K562 (cell line): ENCODE results near the gene PPP2R2B. TPM values are rescaled to one million over a fixed set of nuclear protein-coding genes. Genes with fewer than 3 reads are reported as not detected.

ENCODE experiments used
- ATAC-seq: fragments of 200-7000 bp; cut with Tn5 transposase; 3 replicates; pipeline ENCODE4 v1.9.1; 2020; ENCODE audit warnings: moderate library complexity
- BruUV-seq: library from RNA; stranded (reverse); fragments of 400-500 nt; replicated peaks from 2 replicates; lab custom pipeline; 2021; lab: Mats Ljungman, UMichigan
- CTCF ChIA-PET: fragments of 300-600 bp; formaldehyde crosslinking; extraction: SDS; loops from one replicate; lab custom pipeline; 2021; ENCODE audit warnings: low intra/inter-chr PET ratio; lab: Yijun Ruan, JAX
- POLR2A ChIA-PET: fragments of 300-600, 350-650 bp; sonication (Branson Sonifier 250); formaldehyde crosslinking; extraction: SDS; loops from one replicate; lab custom pipeline; 2021; ENCODE audit warnings: antibody characterized with exemption, inconsistent platforms; lab: Yijun Ruan, JAX
- DNase-seq, 4 experiments: peaks; one replicate each; pipeline versions ENCODE4 v3.0.0 to v3.0.0-alpha.2; 2011 to 2018; ENCODE audit warnings: low spot score in 3 of 4, mixed read lengths in 3 of 4; ENCODE audit errors: extremely low read depth in 1 of 4
- FAIRE-seq: peaks from 2 replicates; lab custom pipeline; 2011; peaks lifted over from hg19 to GRCh38; lab: Jason Lieb, UNC
- H2AFZ ChIP-seq: 2 replicates; pipeline ENCODE4 v1.6.0; 2011; ENCODE audit warnings: low read depth, low read length, control low read depth, inconsistent platforms
- H3K27ac ChIP-seq: fragments of 200-600 bp; 3 replicates; pipeline ENCODE4 v1.8.0; 2011; ENCODE audit warnings: low read depth, mild to moderate bottlenecking, control low read depth, inconsistent platforms, low read length, moderate library complexity, mixed read lengths; ENCODE audit errors: extremely low read depth
- H3K27me3 ChIP-seq, 2 experiments: fragments of 300-600 bp in 1 of 2; 2 replicates in 1 of 2; 3 replicates in 1 of 2; pipeline versions ENCODE4 v1.6.0 to v1.8.0; 2011; ENCODE audit warnings: inconsistent platforms in 2 of 2, low read length in 2 of 2, mild to moderate bottlenecking in 1 of 2, mixed read lengths in 1 of 2, moderate library complexity in 1 of 2; ENCODE audit not compliant: control insufficient read depth in 2 of 2, insufficient read depth in 2 of 2
- H3K36me3 ChIP-seq: fragments of 300-600 bp; 3 replicates; pipeline ENCODE4 v1.8.0; 2011; ENCODE audit warnings: mild to moderate bottlenecking, low read length, inconsistent platforms; ENCODE audit not compliant: control insufficient read depth, insufficient read depth
- H3K4me1 ChIP-seq, 2 experiments: fragments of 200-600 bp in 1 of 2; replicated peaks in 1 of 2; 2 replicates in 1 of 2; 3 replicates in 1 of 2; pipeline versions ENCODE4 v1.5.1 to v1.8.0; 2011; ENCODE audit warnings: inconsistent platforms in 2 of 2, low read length in 2 of 2, mild to moderate bottlenecking in 1 of 2, mixed read lengths in 1 of 2, moderate library complexity in 1 of 2; ENCODE audit not compliant: control insufficient read depth in 2 of 2, insufficient read depth in 2 of 2
- H3K4me2 ChIP-seq: 2 replicates; pipeline ENCODE4 v1.6.1; 2011; ENCODE audit warnings: low read length, control low read depth, inconsistent platforms, mixed read lengths; ENCODE audit not compliant: insufficient read depth
- H3K4me3 ChIP-seq: fragments of 200-600 bp; sonication (generic), shearing (Covaris generic); 2 replicates; pipeline ENCODE4 v1.5.1; 2016; ENCODE audit warnings: control low read depth, inconsistent platforms
- H3K79me2 ChIP-seq: fragments of 200-600 bp; 3 replicates; pipeline ENCODE4 v1.8.0; 2011; ENCODE audit warnings: low read length, inconsistent platforms; ENCODE audit not compliant: control insufficient read depth, insufficient read depth
- H3K9ac ChIP-seq, 2 experiments: 2 replicates each; pipeline versions ENCODE4 v1.6.0 to v1.6.1; 2011; ENCODE audit warnings: low read depth in 2 of 2, low read length in 2 of 2, control low read depth in 1 of 2, inconsistent platforms in 1 of 2, mild to moderate bottlenecking in 1 of 2, mixed read lengths in 1 of 2; ENCODE audit not compliant: insufficient read depth in 1 of 2
- H3K9me1 ChIP-seq: one replicate; pipeline ENCODE4 v1.6.0; 2011; ENCODE audit warnings: inconsistent platforms, mild to moderate bottlenecking, low read length, moderate library complexity; ENCODE audit not compliant: control insufficient read depth, insufficient read depth
- H3K9me3 ChIP-seq: replicated peaks from 2 replicates; pipeline ENCODE4 v1.5.1; 2011; ENCODE audit warnings: low read depth, low read length, inconsistent platforms; ENCODE audit not compliant: control insufficient read depth, insufficient read depth
- H4K20me1 ChIP-seq: replicated peaks from 2 replicates; pipeline ENCODE4 v1.6.1; 2011; ENCODE audit warnings: low read length, inconsistent platforms, mixed read lengths; ENCODE audit not compliant: control insufficient read depth, insufficient read depth
- NFYB ChIP-seq: IDR thresholded peaks from 2 replicates; pipeline ENCODE4 v1.6.1; 2011; ENCODE audit warnings: mild to moderate bottlenecking, moderate library complexity; ENCODE audit not compliant: insufficient read length; ENCODE audit errors: extremely low read depth
- PKNOX1 ChIP-seq: fragments of 450-650 bp; IDR thresholded peaks from 2 replicates; pipeline ENCODE4 v1.6.1; 2016
- RNF2 ChIP-seq: sonication (generic); IDR thresholded peaks from 2 replicates; pipeline ENCODE4 v1.6.1; 2016
- SAFB ChIP-seq: fragments of 200-400 bp; formaldehyde crosslinking; IDR thresholded peaks from 2 replicates; pipeline ENCODE4 v1.6.1; 2017; ENCODE audit warnings: low read depth, low read length, borderline replicate concordance
- TBL1XR1 ChIP-seq, 2 experiments: IDR thresholded peaks; 2 replicates each; pipeline ENCODE4 v1.6.1; 2012; ENCODE audit warnings: improper control_type of control experiment in 2 of 2, low read length in 2 of 2, mild to moderate bottlenecking in 1 of 2
- THRA ChIP-seq: fragments of 450-650 bp; IDR thresholded peaks from 2 replicates; pipeline ENCODE4 v1.6.1; 2017; ENCODE audit warnings: mild to moderate bottlenecking, moderate library complexity
- THRAP3 ChIP-seq: fragments of 450-650 bp; IDR thresholded peaks from 2 replicates; pipeline ENCODE4 v1.6.1; 2016; ENCODE audit warnings: mild to moderate bottlenecking, inconsistent platforms, borderline replicate concordance
- ZFPM2 ChIP-seq: fragments of 250-450 bp; sonication (Bioruptor Pico); IDR thresholded peaks from 2 replicates; pipeline ENCODE4 v1.5.1; 2022; ENCODE audit warnings: mild to moderate bottlenecking
- ZNF311 ChIP-seq: fragments of 250-450 bp; sonication (Bioruptor Pico); IDR thresholded peaks from 2 replicates; pipeline ENCODE4 v1.4.0; 2020; ENCODE audit warnings: mild to moderate bottlenecking, moderate library complexity
- ZNF384 ChIP-seq: IDR thresholded peaks from 2 replicates; pipeline ENCODE4 v1.6.1; 2012; ENCODE audit warnings: low read depth, low read length, improper control_type of control experiment
- WGBS: fragments of 100-300 bp; shearing (Covaris generic); methylation state at CpG from one replicate; pipeline ENCODE4 v1.1.6; 2016; ENCODE audit warnings: low coverage, mixed read lengths; ENCODE audit not compliant: insufficient coverage; ENCODE audit errors: missing lambda C conversion rate; 5-methylcytosine and 5-hydroxymethylcytosine counted together
- in situ Hi-C: fragments of 300-500 bp; cut with MboI; formaldehyde crosslinking; loops from 4 replicates; pipeline ENCODE4 v1.15.0; 2018; ENCODE audit warnings: inconsistent platforms, mixed read lengths
- intact Hi-C: fragments of 100-400 bp; cut with micrococcal nuclease; formaldehyde crosslinking; loops from 2 replicates; pipeline ENCODE4 v1.14.2; 2022
- polyA plus RNA-seq, 8 experiments: library from polyadenylated mRNA; depleted of rRNA in 4 of 8; stranded (reverse) in 5 of 8; unstranded in 3 of 8; fragments of >200 nt; fragmentation: Nextera tagmentation in 2 of 8; fragmentation: Illumina TruSeq in 1 of 8; extraction: Ambion mirVana in 2 of 8; extraction: Trizol in 1 of 8; gene quantifications; 2 replicates each; pipeline versions ENCODE4 v1.2.1 to v1.2.3, GENCODE V29; 2011 to 2014; ENCODE audit warnings: inconsistent platforms in 1 of 8, missing spikeins in 1 of 8
- total RNA-seq, 7 experiments: library from RNA; depleted of rRNA in 6 of 7; stranded (reverse); fragments of >200 nt in 6 of 7; fragmentation: Illumina TruSeq in 2 of 7; extraction: Trizol in 2 of 7; gene quantifications; 2 replicates each; pipeline versions ENCODE4 v1.2.1 to v1.2.3, GENCODE V29; 2011 to 2021; ENCODE audit warnings: low replicate concordance in 1 of 7

The PPP2R2B gene
- total and polyA plus RNA-seq, 9 of the 15 experiments (the other 6 are each of a cell fraction or from before 2014, with no cell fraction given) = not detected

DNA sequence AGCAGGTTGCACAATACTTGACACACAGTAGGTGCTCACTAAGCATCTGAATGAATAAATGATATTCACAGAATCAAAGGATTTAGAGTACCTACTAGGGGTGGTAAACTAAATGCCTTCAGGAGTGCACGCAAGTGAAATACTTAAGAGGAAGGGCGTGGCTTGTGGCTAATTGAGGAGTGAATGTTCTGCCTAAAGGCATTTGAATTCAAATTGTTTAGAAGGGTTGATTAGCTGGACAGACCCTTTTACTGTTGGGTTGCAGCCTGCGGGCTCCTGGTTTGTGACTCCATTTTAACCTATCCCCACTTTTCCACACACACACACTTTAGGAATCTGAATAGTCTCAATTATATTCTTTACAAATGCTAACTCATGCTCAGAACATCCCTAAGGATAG lies 63.1 kb downstream of the PPP2R2B start (continued):
- TF ChIP-seq NFYB (no peak), THRA (no peak), RNF2 (no peak), SAFB (no peak), PKNOX1 (no peak), ZFPM2 (no peak), TBL1XR1 (IDR thresholded peaks at IDR 0.05; ENCODE audit: low read length in 2 of 2) (no peak)

GRCh38 chr5:146813346-146814157 lies 65.0 kb downstream of the PPP2R2B start:
- Histone ChIP-seq H3K9me1 (no peaks in the 10 kb centered on the region), H4K20me1 (no peaks in the 10 kb centered on the region), H3K27me3 (no peaks in the 10 kb centered on the region), H3K79me2 (no peaks in the 10 kb centered on the region), H2AFZ (no peak overlapping the region), H3K4me1 (no peaks in the 10 kb centered on the region), H3K27ac (no peak overlapping the region), H3K9me3 (no peaks in the 10 kb centered on the region), H3K4me3 (no peak overlapping the region), H3K4me2 (no peak overlapping the region), H3K9ac (no peak overlapping the region), H3K36me3 (no peaks in the 10 kb centered on the region)
- POLR2A ChIA-PET = interaction anchor here (0.5 kb wide), 1 partner anchor 11 kb away, joined by 3 read pairs; no protein-coding TSS in a partner anchor
- DNase-seq (no peak), ATAC-seq (no peak), FAIRE-seq (no peak)
- WGBS = 0% methylated on average over 10 of the region's 10 CpGs
- BruUV-seq = no TSS peak
- intact Hi-C loops = no loop called here
- TF ChIP-seq THRAP3 (no peak), ZNF311 (CRISPR knock-in tag) (no peak), ZNF384 (no peak)
- in situ Hi-C loops = no loop called here
- CTCF ChIA-PET = no interaction called here
